GM12878 (cell line): ENCODE measurements around the gene CENPS. TPM values are rescaled to one million over a fixed set of nuclear protein-coding genes. Genes with fewer than 3 reads are reported as not detected.

ENCODE experiments used
- ETV6 ChIP-seq, 2 experiments: fragments of 450-650 bp in 1 of 2; IDR thresholded peaks in 1 of 2; conservative IDR thresholded peaks in 1 of 2; 2 replicates each; pipeline ENCODE4 v1.6.1; 2014; ENCODE audit warnings: antibody characterized with exemption in 1 of 2, borderline replicate concordance in 1 of 2, low read depth in 1 of 2, mild to moderate bottlenecking in 1 of 2, moderate library complexity in 1 of 2
- HDGF ChIP-seq: fragments of 450-650 bp; IDR thresholded peaks from 2 replicates; pipeline ENCODE4 v1.6.1; 2016; ENCODE audit warnings: antibody characterized with exemption
- LARP7 ChIP-seq: fragments of 450-650 bp; IDR thresholded peaks from 2 replicates; pipeline ENCODE4 v1.6.1; 2017; ENCODE audit warnings: mild to moderate bottlenecking
- MYC ChIP-seq: IDR thresholded peaks from 2 replicates; pipeline ENCODE4 v1.6.1; 2011; ENCODE audit warnings: mild to moderate bottlenecking, low read length, moderate library complexity, inconsistent platforms; ENCODE audit not compliant: insufficient read depth, insufficient replicate concordance, insufficient read length, severe bottlenecking
- NFYA ChIP-seq: IDR thresholded peaks from 2 replicates; pipeline ENCODE4 v1.6.1; 2011; ENCODE audit warnings: low read depth, mild to moderate bottlenecking, low read length, improper control_type of control experiment, borderline replicate concordance
- NR2C2 ChIP-seq: IDR thresholded peaks from 2 replicates; pipeline ENCODE4 v1.6.1; 2011; ENCODE audit warnings: borderline replicate concordance, low read depth; ENCODE audit not compliant: control insufficient read depth, insufficient read length
- PML ChIP-seq: IDR thresholded peaks from 2 replicates; pipeline ENCODE4 v1.6.1; 2012; ENCODE audit warnings: low read length, inconsistent platforms
- POLR2AphosphoS2 ChIP-seq: IDR thresholded peaks from 2 replicates; pipeline ENCODE4 v1.6.1; 2011; ENCODE audit warnings: low read depth, mild to moderate bottlenecking, low read length, improper control_type of control experiment, moderate library complexity
- RAD51 ChIP-seq: fragments of 450-650 bp; IDR thresholded peaks from 2 replicates; pipeline ENCODE4 v1.6.1; 2016; ENCODE audit warnings: moderate library complexity, mild to moderate bottlenecking, inconsistent platforms
- WRNIP1 ChIP-seq: IDR thresholded peaks from 2 replicates; pipeline ENCODE4 v1.6.1; 2011; ENCODE audit warnings: low read depth, low read length, improper control_type of control experiment, borderline replicate concordance
- ZNF207 ChIP-seq: fragments of 450-650 bp; IDR thresholded peaks from 2 replicates; pipeline ENCODE4 v1.6.1; 2014; ENCODE audit warnings: antibody characterized with exemption, mild to moderate bottlenecking, borderline replicate concordance
- ZNF217 ChIP-seq: fragments of 450-650 bp; IDR thresholded peaks from 2 replicates; pipeline ENCODE4 v1.6.1; 2017; ENCODE audit warnings: antibody characterized with exemption, mild to moderate bottlenecking
- ZNF274 ChIP-seq: IDR thresholded peaks from one replicate; pipeline ENCODE4 v1.8.0; 2011; ENCODE audit not compliant: insufficient read length, insufficient read depth
- polyA plus RNA-seq, 11 experiments: library from polyadenylated mRNA; depleted of rRNA in 4 of 11; unstranded in 6 of 11; stranded (reverse) in 5 of 11; fragments of >200 nt; fragmentation: Nextera tagmentation in 4 of 11; fragmentation: Illumina TruSeq in 1 of 11; extraction: Ambion mirVana in 4 of 11; extraction: Trizol in 1 of 11; gene quantifications; 1 replicate in 1 of 11; 2 replicates in 10 of 11; pipeline versions ENCODE4 v1.2.1 to v1.2.3, GENCODE V29; 2011 to 2016; ENCODE audit warnings: inconsistent platforms in 2 of 11, missing spikeins in 2 of 11, low read depth in 1 of 11
- total RNA-seq, 4 experiments: library from RNA; depleted of rRNA in 3 of 4; stranded (reverse); fragments of >200 nt in 3 of 4; fragmentation: Illumina TruSeq in 1 of 4; extraction: Trizol in 1 of 4; gene quantifications; 2 replicates each; pipeline versions ENCODE4 v1.2.1 to v1.2.3, GENCODE V29; 2013 to 2021
- TF ChIP-seq, protein P1 (sequence below): IDR thresholded peaks from 2 replicates; pipeline ENCODE4 v1.6.1; 2012; ENCODE audit warnings: improper control_type of control experiment, low read depth, low read length; ENCODE audit not compliant: insufficient replicate concordance
- TF ChIP-seq, protein P2 (sequence below): fragments of 450-650 bp; formaldehyde crosslinking; IDR thresholded peaks from 2 replicates; pipeline ENCODE4 v1.4.0; 2022; ENCODE audit warnings: mild to moderate bottlenecking, moderate library complexity
- TF ChIP-seq, protein P3 (sequence below): IDR thresholded peaks from 2 replicates; pipeline ENCODE4 v1.6.1; 2011; ENCODE audit warnings: borderline replicate concordance, low read depth, mild to moderate bottlenecking, moderate library complexity, low read length; ENCODE audit not compliant: insufficient read depth, poor library complexity, severe bottlenecking
- TF ChIP-seq, protein P4 (sequence below): IDR thresholded peaks from 2 replicates; pipeline ENCODE4 v1.6.1; 2012; ENCODE audit warnings: low read depth, low read length, improper control_type of control experiment

Gene CENPS
- total and polyA plus RNA-seq, 10 of the 15 experiments (the other 5 are each of a cell fraction or from before 2014, with no cell fraction given), result 9.4 to 51.7 (median 16.7) TPM

DNA sequence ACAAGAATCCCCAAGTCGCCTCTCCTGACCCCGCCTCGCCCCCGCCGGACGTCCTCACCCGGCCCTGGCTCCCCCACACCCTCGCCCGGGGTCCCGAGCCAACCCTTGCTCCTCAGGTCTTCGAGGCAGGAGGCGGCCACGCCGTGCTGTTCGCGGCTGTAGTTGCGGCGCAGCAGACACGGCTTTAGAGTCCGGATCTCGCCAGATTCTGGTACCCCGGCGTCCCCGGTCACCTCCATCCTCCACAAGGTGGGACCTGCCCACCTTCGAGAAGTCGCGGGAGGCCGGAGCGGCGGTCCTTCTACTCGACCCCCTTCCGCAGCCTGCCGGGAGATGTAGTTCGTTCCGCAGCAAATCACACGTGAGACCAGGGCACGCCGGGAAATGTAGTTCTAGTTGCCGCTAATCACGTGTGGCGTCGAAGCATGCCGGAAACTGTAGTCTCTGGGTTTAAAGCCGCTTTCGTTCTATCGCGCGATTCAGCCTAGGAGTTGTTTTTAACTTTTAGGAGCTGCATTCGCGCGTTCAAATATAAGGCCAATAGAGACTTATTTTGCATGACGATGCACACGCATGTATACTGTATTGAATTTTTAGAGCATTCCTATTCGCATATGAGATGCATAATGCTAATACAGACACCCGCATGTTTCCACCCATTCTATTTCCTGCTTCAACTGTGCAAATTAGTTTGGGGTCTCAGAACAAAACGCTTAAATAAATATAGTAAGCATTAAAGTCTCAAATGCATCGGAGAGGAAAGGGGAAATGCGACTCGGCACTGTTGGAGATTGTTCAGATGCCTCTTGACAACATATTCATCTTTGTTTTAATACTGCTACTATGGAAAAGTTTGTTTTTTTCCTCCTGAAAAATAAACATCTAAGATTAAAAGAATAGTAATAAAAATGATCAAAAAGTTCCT is 42.2 kb downstream of the CENPS start, which contains the start of gene DFFA (continued):
- TF ChIP-seq, protein P1, sequence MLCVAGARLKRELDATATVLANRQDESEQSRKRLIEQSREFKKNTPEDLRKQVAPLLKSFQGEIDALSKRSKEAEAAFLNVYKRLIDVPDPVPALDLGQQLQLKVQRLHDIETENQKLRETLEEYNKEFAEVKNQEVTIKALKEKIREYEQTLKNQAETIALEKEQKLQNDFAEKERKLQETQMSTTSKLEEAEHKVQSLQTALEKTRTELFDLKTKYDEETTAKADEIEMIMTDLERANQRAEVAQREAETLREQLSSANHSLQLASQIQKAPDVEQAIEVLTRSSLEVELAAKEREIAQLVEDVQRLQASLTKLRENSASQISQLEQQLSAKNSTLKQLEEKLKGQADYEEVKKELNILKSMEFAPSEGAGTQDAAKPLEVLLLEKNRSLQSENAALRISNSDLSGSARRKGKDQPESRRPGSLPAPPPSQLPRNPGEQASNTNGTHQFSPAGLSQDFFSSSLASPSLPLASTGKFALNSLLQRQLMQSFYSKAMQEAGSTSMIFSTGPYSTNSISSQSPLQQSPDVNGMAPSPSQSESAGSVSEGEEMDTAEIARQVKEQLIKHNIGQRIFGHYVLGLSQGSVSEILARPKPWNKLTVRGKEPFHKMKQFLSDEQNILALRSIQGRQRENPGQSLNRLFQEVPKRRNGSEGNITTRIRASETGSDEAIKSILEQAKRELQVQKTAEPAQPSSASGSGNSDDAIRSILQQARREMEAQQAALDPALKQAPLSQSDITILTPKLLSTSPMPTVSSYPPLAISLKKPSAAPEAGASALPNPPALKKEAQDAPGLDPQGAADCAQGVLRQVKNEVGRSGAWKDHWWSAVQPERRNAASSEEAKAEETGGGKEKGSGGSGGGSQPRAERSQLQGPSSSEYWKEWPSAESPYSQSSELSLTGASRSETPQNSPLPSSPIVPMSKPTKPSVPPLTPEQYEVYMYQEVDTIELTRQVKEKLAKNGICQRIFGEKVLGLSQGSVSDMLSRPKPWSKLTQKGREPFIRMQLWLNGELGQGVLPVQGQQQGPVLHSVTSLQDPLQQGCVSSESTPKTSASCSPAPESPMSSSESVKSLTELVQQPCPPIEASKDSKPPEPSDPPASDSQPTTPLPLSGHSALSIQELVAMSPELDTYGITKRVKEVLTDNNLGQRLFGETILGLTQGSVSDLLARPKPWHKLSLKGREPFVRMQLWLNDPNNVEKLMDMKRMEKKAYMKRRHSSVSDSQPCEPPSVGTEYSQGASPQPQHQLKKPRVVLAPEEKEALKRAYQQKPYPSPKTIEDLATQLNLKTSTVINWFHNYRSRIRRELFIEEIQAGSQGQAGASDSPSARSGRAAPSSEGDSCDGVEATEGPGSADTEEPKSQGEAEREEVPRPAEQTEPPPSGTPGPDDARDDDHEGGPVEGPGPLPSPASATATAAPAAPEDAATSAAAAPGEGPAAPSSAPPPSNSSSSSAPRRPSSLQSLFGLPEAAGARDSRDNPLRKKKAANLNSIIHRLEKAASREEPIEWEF, result no peak
- TF ChIP-seq NR2C2, result no peak
- no peak; the same call in none of the 2 replicates for TF ChIP-seq LARP7
- no peak for TF ChIP-seq HDGF
- TF ChIP-seq WRNIP1, result no peak
- TF ChIP-seq ETV6 (conservative IDR thresholded peaks at IDR 0.05 in 1 of 2, IDR thresholded peaks at IDR 0.05 in 1 of 2; ENCODE audit: borderline replicate concordance in 1 of 2, low read depth in 1 of 2), result no peak
- TF ChIP-seq, protein P2, sequence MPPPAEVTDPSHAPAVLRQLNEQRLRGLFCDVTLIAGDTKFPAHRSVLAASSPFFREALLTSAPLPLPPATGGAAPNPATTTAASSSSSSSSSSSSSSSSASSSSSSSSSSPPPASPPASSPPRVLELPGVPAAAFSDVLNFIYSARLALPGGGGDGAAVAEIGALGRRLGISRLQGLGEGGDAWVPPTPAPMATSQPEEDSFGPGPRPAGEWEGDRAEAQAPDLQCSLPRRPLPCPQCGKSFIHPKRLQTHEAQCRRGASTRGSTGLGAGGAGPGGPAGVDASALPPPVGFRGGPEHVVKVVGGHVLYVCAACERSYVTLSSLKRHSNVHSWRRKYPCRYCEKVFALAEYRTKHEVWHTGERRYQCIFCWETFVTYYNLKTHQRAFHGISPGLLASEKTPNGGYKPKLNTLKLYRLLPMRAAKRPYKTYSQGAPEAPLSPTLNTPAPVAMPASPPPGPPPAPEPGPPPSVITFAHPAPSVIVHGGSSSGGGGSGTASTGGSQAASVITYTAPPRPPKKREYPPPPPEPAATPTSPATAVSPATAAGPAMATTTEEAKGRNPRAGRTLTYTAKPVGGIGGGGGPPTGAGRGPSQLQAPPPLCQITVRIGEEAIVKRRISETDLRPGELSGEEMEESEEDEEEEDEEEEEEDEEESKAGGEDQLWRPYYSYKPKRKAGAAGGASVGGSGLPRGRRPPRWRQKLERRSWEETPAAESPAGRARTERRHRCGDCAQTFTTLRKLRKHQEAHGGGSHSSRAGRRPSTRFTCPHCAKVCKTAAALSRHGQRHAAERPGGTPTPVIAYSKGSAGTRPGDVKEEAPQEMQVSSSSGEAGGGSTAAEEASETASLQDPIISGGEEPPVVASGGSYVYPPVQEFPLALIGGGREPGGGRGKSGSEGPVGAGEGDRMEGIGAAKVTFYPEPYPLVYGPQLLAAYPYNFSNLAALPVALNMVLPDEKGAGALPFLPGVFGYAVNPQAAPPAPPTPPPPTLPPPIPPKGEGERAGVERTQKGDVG (CRISPR knock-in tag), result no peak
- no peak for TF ChIP-seq ZNF217
- no peak for TF ChIP-seq POLR2AphosphoS2
- TF ChIP-seq, protein P3, sequence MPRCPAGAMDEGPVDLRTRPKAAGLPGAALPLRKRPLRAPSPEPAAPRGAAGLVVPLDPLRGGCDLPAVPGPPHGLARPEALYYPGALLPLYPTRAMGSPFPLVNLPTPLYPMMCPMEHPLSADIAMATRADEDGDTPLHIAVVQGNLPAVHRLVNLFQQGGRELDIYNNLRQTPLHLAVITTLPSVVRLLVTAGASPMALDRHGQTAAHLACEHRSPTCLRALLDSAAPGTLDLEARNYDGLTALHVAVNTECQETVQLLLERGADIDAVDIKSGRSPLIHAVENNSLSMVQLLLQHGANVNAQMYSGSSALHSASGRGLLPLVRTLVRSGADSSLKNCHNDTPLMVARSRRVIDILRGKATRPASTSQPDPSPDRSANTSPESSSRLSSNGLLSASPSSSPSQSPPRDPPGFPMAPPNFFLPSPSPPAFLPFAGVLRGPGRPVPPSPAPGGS, result no peak
- TF ChIP-seq, protein P4, sequence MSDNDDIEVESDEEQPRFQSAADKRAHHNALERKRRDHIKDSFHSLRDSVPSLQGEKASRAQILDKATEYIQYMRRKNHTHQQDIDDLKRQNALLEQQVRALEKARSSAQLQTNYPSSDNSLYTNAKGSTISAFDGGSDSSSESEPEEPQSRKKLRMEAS, result peak; percentile 99
- peak; percentile 24; the same call in 1 of the 2 replicates for TF ChIP-seq PML
- peak; percentile 98 for TF ChIP-seq RAD51
- no peak for TF ChIP-seq ZNF274
- TF ChIP-seq NFYA, result no peak
- peak; percentile 91; the same call in 1 of the 2 replicates for TF ChIP-seq ZNF207
- no peak for TF ChIP-seq MYC
